Measurements from ENCODE around the gene LHX4. TPM values are rescaled to one million over a fixed set of nuclear protein-coding genes. Genes with fewer than 3 reads are reported as not detected.
A peak's percentile ranks its signal among the peaks of the same experiment; 100 is the strongest.

The LHX4 gene
- total RNA-seq, 3 donors from 2014 or later = 0.41 to 2.5 (median 0.89) TPM

DNA sequence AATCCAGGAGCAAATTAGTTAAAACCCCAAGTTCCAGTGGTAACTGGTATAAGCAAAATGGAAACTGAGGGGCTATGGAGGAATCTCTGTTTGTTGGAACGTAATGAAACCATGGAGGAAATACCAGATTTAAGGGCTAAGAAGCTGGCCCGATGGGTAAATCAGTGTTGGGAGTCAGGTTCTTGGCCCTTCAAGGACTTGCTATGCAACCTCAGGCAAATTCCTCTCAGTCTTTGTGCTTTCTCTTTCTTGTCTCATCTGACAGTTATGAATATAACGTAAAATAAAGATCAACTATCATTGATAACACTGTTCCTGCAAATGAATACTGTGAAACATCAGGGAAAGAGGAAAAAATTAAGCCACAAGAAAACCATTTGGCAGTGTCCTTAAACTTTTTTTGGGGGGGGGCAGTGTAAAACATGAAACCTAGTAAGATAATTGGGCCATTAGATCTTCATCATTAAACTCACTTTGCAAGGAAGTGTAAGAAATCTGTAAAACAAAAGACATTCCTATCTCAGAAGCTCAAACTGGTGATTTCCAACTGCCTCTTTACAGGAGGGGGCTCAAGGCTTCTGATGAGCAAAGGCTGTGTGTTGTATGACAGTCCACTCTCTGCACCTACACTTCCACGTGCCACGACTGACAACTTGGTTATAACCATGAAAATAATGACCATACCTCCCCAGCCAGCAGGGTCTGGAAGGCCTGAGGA is 47.6 kb downstream of the LHX4 start:
- intact Hi-C loops (cut with DNase I, micrococcal nuclease) = no loop called here
- no peaks in the 10 kb centered on the region for H3K4me1 ChIP-seq (ENCODE audit: low read depth)
- no peaks in the 10 kb centered on the region for H3K9me3 ChIP-seq
- TF ChIP-seq, protein P1, sequence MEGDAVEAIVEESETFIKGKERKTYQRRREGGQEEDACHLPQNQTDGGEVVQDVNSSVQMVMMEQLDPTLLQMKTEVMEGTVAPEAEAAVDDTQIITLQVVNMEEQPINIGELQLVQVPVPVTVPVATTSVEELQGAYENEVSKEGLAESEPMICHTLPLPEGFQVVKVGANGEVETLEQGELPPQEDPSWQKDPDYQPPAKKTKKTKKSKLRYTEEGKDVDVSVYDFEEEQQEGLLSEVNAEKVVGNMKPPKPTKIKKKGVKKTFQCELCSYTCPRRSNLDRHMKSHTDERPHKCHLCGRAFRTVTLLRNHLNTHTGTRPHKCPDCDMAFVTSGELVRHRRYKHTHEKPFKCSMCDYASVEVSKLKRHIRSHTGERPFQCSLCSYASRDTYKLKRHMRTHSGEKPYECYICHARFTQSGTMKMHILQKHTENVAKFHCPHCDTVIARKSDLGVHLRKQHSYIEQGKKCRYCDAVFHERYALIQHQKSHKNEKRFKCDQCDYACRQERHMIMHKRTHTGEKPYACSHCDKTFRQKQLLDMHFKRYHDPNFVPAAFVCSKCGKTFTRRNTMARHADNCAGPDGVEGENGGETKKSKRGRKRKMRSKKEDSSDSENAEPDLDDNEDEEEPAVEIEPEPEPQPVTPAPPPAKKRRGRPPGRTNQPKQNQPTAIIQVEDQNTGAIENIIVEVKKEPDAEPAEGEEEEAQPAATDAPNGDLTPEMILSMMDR (IDR thresholded peaks at IDR 0.05) = no peak
- no peaks in the 10 kb centered on the region for H3K36me3 ChIP-seq (ENCODE audit: low read depth)
- ATAC-seq (no peak), DNase-seq (no peak)
- no peak overlapping the region for H3K4me3 ChIP-seq

DNA sequence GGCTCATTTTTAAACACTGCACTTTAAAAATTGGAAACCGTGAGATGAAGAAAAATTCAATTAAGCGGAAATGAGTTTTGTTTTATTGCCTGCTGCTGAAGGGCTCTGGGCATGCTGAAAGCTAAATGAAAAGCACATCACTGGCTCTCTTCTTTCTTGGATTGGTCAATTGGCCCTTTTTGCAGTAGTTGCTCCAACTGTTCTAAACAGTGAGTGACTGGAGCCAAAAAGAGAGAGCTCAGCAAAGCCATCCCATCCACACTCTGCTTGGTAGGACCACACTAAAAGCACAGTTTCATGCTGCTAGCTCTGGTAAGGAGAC is 48.1 kb downstream of the LHX4 start:
- Histone ChIP-seq H3K9me3 (no peaks in the 10 kb centered on the region), H3K36me3 (ENCODE audit: low read depth) (no peaks in the 10 kb centered on the region), H3K4me3 (no peak overlapping the region), H3K4me1 (ENCODE audit: low read depth) (no peaks in the 10 kb centered on the region)
- TF ChIP-seq, protein P1 (IDR thresholded peaks at IDR 0.05) = no peak
- ATAC-seq = no peak
- intact Hi-C loops (cut with DNase I, micrococcal nuclease) = no loop called here
- no peak for DNase-seq

DNA sequence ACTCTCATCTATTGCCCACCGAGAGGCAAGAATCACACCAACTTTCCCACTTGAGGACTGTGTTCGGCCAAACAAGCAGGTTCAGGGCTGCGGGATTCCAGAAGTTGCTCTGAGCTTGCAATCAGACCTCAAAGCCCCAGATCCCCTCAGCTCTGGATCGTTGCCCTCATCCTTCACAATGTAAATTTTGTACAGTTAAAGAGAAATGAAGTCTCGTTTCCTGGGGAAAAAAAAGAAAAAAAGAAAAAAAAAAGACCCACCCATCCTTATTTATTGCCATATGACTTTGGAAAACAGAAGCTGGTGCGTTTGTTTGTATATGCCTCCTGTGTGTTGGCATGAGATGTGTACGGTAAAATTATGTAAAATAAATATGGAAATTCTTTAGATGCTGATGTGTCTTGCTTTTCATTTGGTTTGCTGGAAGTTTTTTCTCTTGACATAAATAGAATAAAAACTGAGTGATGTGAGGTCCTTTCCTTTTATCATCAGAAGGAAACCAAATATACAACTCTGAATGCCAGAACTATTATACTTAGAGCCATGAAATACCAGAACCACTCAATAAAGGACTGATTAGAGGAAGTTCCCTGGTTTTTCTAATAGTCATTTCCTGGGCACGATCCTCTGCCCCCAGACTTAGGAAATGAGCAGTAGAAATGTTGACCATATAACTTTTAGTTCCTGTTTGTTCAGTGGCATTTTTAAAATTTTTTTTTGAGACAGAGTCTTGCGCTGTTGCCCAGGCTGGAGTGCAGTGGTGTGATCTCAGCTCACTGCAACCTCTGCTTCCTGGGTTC is 48.7 kb downstream of the LHX4 start:
- Histone ChIP-seq H3K4me1 (ENCODE audit: low read depth) (no peaks in the 10 kb centered on the region), H3K9me3 (no peaks in the 10 kb centered on the region), H3K4me3 (no peak overlapping the region), H3K36me3 (ENCODE audit: low read depth) (no peaks in the 10 kb centered on the region)
- ATAC-seq (peak; percentile 24), DNase-seq (no peak)
- intact Hi-C loops (cut with DNase I, micrococcal nuclease) = no loop called here
- TF ChIP-seq, protein P1 (IDR thresholded peaks at IDR 0.05) = no peak

DNA sequence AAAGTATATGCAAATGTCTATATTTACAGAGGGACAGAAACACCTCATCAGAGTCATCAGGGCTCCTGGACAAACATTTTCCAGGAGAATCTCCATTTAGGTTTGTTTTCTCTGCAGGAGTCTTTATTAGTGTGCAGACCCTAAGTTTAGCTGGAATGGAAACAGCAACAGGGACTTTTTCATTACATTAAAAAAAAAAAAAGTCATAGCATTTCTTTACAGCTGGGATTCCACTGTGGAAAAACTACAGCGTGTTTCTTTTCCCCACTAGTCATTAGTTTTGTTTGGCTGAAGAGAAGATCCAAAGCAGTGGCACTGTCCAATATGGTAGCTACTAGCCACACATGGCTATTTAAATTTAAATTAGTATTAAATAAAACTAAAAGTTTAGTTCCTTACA is 49.6 kb downstream of the LHX4 start:
- Histone ChIP-seq H3K4me1 (ENCODE audit: low read depth) (no peaks in the 10 kb centered on the region), H3K36me3 (ENCODE audit: low read depth) (no peaks in the 10 kb centered on the region), H3K9me3 (no peaks in the 10 kb centered on the region), H3K4me3 (no peak overlapping the region)
- TF ChIP-seq, protein P1 (IDR thresholded peaks at IDR 0.05) = no peak
- intact Hi-C loops (cut with DNase I, micrococcal nuclease) = no loop called here
- ATAC-seq (no peak), DNase-seq (no peak)

DNA sequence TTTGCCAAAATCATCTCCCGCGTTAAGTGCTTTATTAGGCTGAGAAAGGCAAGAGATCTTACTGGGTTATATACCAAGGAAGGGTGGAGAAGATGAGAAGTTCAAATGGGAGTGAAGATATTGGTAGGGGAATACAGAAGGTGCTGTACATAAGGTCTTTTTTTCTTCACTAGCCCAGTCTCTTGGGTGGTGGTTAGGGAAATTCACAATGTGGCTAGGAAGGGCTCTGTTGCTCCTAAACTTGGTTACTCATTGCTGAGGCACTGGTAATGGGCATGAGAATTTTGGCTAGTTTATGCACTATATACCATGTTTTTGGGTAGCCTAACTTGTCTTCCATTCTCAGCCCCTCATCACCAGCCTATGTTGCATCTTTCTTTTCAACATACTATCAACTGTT is 50.6 kb downstream of the LHX4 start:
- no peak for ATAC-seq
- H3K9me3 ChIP-seq = no peaks in the 10 kb centered on the region

More for the DNA sequence above, 50.6 kb downstream of the LHX4 start:
- intact Hi-C loops (cut with DNase I, micrococcal nuclease) = no loop called here
- no peak for DNase-seq
- H3K4me3 ChIP-seq = no peak overlapping the region
- no peaks in the 10 kb centered on the region for H3K4me1 ChIP-seq (ENCODE audit: low read depth)
- TF ChIP-seq, protein P1 (IDR thresholded peaks at IDR 0.05) = no peak
- no peaks in the 10 kb centered on the region for H3K36me3 ChIP-seq (ENCODE audit: low read depth)
